ENCODE data around the gene ETNK1. TPM values are rescaled to one million over a fixed set of nuclear protein-coding genes. Genes with fewer than 3 reads are reported as not detected.

The ETNK1 gene
- polyA plus RNA-seq, 1 donor: 96.9 TPM

DNA sequence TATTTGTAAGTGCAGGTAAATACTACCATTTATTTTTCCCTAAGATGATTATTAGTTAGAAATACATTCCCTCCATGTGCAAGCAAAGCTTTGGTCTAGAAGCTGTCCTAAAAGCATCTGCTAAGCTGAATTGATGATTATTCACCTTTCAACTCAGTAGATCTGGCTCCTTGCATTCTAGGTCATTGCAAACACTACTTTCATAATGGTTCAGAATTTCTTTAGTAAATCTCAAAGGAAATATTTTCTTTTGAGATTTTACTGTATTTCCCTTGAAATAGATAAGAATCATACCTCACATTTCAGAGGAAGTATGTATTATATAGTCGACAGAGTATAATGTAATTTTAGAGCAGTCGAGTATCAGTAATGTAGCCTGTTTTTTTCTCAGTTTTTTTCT lies 2.4 kb downstream of the ETNK1 start:
- Histone ChIP-seq H3K27ac (ENCODE audit: low read length) (peak overlapping the region; percentile 97), H3K9me3 (ENCODE audit: control insufficient read depth, low read depth, low read length) (peaks cover 4% of the 10 kb centered on the region), H3K4me1 (ENCODE audit: control insufficient read depth, insufficient read depth, low read length) (peaks cover 5% of the 10 kb centered on the region), H3K27me3 (ENCODE audit: control insufficient read depth, insufficient read depth, low read length) (no peaks in the 10 kb centered on the region), H3K36me3 (ENCODE audit: control insufficient read depth, insufficient read depth, low read length) (peaks cover 3% of the 10 kb centered on the region), H3K4me3 (ENCODE audit: low read length) (peak overlapping the region; percentile 75)
- 20% methylated on average over 1 of the region's 2 CpGs for WGBS (ENCODE audit: insufficient coverage, low lambda C conversion rate)
- DNase-seq: peak in 1 of 2 donors; percentile 40

DNA sequence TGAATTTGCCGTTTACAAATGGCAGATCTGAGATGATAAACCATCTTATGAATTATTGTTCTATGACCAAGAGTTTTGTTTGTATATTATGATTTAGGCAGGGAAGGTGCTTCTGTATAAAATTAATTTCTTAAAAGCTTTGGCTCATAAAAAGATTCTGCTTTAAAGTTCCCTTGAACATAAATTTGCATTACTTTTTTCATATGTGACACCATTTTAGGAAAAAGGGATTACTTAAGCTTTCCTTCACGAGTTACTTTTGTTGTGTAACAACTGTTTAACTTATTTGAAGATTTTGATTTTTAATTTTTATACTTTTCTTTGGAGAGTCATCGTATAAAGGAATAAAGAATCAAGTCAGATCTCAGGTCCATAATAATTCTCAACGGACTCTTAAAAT lies 3.3 kb downstream of the ETNK1 start:
- peaks cover 5% of the 10 kb centered on the region for H3K4me1 ChIP-seq (ENCODE audit: control insufficient read depth, insufficient read depth, low read length)
- H3K36me3 ChIP-seq (ENCODE audit: control insufficient read depth, insufficient read depth, low read length): peaks cover 6% of the 10 kb centered on the region
- DNase-seq: no peak
- peaks cover 4% of the 10 kb centered on the region for H3K9me3 ChIP-seq (ENCODE audit: control insufficient read depth, low read depth, low read length)
- H3K4me3 ChIP-seq (ENCODE audit: low read length): peak overlapping the region; percentile 75
- 68% methylated on average over 4 of the region's 4 CpGs for WGBS (ENCODE audit: insufficient coverage, low lambda C conversion rate)
- H3K27me3 ChIP-seq (ENCODE audit: control insufficient read depth, insufficient read depth, low read length): no peaks in the 10 kb centered on the region
- H3K27ac ChIP-seq (ENCODE audit: low read length): peak overlapping the region; percentile 97

DNA sequence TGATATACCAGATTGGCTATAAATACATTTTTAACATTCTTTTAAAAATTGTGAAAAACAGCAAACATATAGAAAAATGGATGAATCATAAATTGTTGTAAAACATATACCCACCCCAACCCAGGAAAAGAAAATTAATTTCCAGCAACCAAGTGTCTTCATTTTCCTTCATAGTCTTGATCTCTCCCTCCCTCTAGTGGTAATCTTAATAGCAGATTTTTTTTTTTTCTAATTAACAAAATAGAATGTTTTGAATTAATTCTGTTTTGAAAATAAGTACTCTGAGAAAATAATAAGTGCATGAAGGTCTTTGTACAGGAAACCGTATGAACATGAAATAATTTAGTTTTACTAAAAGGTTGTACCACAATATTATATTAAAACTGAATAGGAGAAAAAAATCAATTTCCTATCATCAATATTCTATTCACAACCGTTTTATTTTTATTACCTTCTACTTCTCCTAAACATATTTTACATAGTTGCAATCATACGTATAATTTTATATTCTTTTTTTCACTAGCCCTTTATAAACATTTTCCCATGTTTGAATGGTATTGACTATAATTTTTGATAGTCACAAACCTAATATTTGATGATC lies 7.0 kb downstream of the ETNK1 start:
- peaks cover 3% of the 10 kb centered on the region for H3K4me1 ChIP-seq (ENCODE audit: control insufficient read depth, insufficient read depth, low read length)
- H3K9me3 ChIP-seq (ENCODE audit: control insufficient read depth, low read depth, low read length): no peaks in the 10 kb centered on the region
- peaks cover 10% of the 10 kb centered on the region for H3K36me3 ChIP-seq (ENCODE audit: control insufficient read depth, insufficient read depth, low read length)
- H3K4me3 ChIP-seq (ENCODE audit: low read length): no peak overlapping the region
- no peak overlapping the region for H3K27ac ChIP-seq (ENCODE audit: low read length)
- whole genome bisulfite sequencing (ENCODE audit: insufficient coverage, low lambda C conversion rate): 92% methylated on average over 3 of the region's 3 CpGs
- DNase-seq: no peak
- H3K27me3 ChIP-seq (ENCODE audit: control insufficient read depth, insufficient read depth, low read length): no peaks in the 10 kb centered on the region

DNA sequence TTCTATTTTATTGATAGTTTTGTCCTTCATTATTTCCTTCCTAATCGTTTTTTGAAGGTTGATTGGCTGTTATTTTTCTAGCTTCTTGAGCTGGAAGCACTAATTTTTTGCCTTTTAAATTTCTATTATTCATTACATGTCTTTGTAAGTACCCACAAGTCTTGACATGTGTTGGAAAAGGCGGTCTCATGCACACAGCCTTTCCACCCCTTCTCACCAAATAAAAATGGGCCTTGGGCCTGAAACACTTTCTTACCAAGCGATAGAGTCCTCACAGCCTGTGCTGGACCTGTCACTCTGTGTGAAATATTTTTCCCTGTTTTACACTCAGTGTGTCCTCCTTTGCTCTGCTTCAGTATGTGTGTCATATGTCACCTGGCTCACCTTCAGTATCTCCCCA lies 9.9 kb downstream of the ETNK1 start:
- Histone ChIP-seq H3K4me1 (ENCODE audit: control insufficient read depth, insufficient read depth, low read length) (peaks cover 3% of the 10 kb centered on the region), H3K36me3 (ENCODE audit: control insufficient read depth, insufficient read depth, low read length) (peaks cover 10% of the 10 kb centered on the region), H3K4me3 (ENCODE audit: low read length) (no peak overlapping the region), H3K9me3 (ENCODE audit: control insufficient read depth, low read depth, low read length) (no peaks in the 10 kb centered on the region), H3K27me3 (ENCODE audit: control insufficient read depth, insufficient read depth, low read length) (no peaks in the 10 kb centered on the region), H3K27ac (ENCODE audit: low read length) (no peak overlapping the region)
- no peak for DNase-seq
- WGBS (ENCODE audit: insufficient coverage, low lambda C conversion rate): 100% methylated on average over 1 of the region's 3 CpGs

DNA sequence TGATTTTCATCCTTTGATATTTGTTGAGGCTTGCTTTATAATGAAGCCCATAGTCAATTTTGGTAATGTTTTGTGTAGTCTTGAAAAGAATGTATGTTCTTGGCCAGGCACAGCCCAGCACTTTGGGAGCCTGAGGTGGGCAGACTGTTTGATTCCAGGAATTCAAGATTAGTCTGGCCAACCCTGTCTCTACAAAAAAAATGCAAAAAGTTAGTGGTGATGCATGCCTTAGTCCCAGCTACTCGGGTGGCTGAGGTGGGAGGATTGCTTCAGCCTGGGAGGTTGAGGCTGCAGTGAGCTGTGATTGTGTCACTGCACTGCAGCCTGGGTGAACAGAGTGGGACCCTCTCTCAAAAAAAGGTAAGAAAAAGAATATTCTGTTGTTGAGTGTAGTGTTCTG lies 10.8 kb downstream of the ETNK1 start:
- WGBS (ENCODE audit: insufficient coverage, low lambda C conversion rate): no CpG with 5 or more reads among the region's 1 CpG
- Histone ChIP-seq H3K4me3 (ENCODE audit: low read length) (no peak overlapping the region), H3K36me3 (ENCODE audit: control insufficient read depth, insufficient read depth, low read length) (peaks cover 10% of the 10 kb centered on the region), H3K4me1 (ENCODE audit: control insufficient read depth, insufficient read depth, low read length) (peaks cover 3% of the 10 kb centered on the region), H3K27ac (ENCODE audit: low read length) (no peak overlapping the region), H3K9me3 (ENCODE audit: control insufficient read depth, low read depth, low read length) (no peaks in the 10 kb centered on the region), H3K27me3 (ENCODE audit: control insufficient read depth, insufficient read depth, low read length) (no peaks in the 10 kb centered on the region)
- no peak for DNase-seq

DNA sequence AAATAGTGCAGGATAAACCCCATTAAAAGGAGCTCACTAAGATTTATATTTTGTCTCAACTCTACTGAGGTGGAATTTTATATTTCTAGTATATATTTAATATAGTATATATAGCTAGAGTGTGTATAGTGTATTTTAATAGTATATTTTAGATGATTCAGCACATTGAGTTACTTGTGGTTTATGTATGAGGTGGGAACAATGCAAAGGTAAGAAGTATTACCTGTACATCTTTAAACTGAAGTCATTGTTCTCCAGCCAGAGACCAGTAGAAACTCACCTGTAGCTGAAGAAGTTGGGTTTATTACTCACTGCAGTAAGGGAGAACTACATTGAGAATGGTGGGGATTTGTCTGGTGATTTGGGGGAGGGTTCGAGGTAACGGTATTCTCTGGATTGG lies 15.9 kb downstream of the ETNK1 start:
- Histone ChIP-seq H3K9me3 (ENCODE audit: control insufficient read depth, low read depth, low read length) (no peaks in the 10 kb centered on the region), H3K4me1 (ENCODE audit: control insufficient read depth, insufficient read depth, low read length) (no peaks in the 10 kb centered on the region), H3K4me3 (ENCODE audit: low read length) (no peak overlapping the region), H3K36me3 (ENCODE audit: control insufficient read depth, insufficient read depth, low read length) (peaks cover 3% of the 10 kb centered on the region), H3K27ac (ENCODE audit: low read length) (no peak overlapping the region), H3K27me3 (ENCODE audit: control insufficient read depth, insufficient read depth, low read length) (no peaks in the 10 kb centered on the region)
- 100% methylated on average over 2 of the region's 2 CpGs for WGBS (ENCODE audit: insufficient coverage, low lambda C conversion rate)
- no peak for DNase-seq

DNA sequence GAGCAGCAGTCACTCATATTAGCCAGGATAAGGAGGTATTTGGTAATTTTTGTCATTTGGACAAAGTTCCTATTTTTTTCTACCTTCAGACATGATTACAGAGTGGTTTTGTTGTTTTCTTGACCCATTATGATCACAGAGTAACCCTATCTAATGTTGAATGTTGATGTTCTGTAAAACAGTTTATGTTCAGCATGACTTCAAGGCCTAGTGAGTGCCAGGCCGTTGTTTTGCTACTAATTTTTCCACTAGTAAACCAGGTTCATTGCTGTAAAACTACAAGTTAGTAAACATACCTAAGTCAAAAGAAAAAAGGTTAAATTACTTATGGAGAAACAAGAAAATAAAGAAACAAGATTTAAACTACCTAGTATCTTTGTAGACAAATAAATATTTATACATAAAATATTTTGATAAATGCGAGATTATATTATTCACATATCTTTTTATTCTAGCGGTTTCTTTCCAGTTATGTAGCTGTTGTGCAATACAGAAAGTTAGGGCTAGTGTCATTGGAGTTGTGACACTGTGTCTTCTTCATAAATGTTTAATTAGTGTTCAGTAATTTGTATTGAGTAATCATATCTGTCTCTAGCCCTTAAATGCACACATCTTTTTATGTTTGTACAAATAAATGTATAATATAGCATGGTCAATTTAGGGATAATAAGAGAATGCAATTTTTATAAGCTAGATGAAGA lies 16.5 kb downstream of the ETNK1 start:
- H3K36me3 ChIP-seq (ENCODE audit: control insufficient read depth, insufficient read depth, low read length): peaks cover 2% of the 10 kb centered on the region
- no peaks in the 10 kb centered on the region for H3K4me1 ChIP-seq (ENCODE audit: control insufficient read depth, insufficient read depth, low read length)
- WGBS (ENCODE audit: insufficient coverage, low lambda C conversion rate): no CpG with 5 or more reads among the region's 3 CpGs

DNA sequence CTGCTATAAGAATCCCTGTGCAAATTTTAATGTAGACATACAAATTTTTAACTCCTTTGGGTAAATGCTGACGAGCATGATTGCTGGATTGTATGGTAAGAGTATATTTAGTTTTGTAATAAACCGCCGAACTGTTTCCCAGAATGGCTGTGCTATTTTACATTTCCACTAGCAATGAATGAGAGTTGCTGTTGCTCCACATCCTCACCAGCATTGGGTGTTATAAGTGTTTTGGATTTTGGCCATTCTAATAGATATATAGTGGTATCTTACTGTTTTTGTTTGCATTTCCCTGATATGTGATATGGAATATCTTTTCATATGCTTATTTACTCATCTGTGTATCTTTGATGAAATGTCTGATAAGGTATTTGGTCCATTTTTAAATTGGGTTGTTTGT lies 23.7 kb downstream of the ETNK1 start:
- H3K36me3 ChIP-seq (ENCODE audit: control insufficient read depth, insufficient read depth, low read length): peaks cover 12% of the 10 kb centered on the region
- H3K27ac ChIP-seq (ENCODE audit: low read length): no peak overlapping the region
- H3K27me3 ChIP-seq (ENCODE audit: control insufficient read depth, insufficient read depth, low read length): no peaks in the 10 kb centered on the region
- H3K9me3 ChIP-seq (ENCODE audit: control insufficient read depth, low read depth, low read length): no peaks in the 10 kb centered on the region
- H3K4me3 ChIP-seq (ENCODE audit: low read length): no peak overlapping the region
- no peaks in the 10 kb centered on the region for H3K4me1 ChIP-seq (ENCODE audit: control insufficient read depth, insufficient read depth, low read length)
- 100% methylated on average over 2 of the region's 3 CpGs for WGBS (ENCODE audit: insufficient coverage, low lambda C conversion rate)
- DNase-seq: no peak

More for the DNA sequence above, 16.5 kb downstream of the ETNK1 start:
- Histone ChIP-seq H3K27me3 (ENCODE audit: control insufficient read depth, insufficient read depth, low read length) (no peaks in the 10 kb centered on the region), H3K9me3 (ENCODE audit: control insufficient read depth, low read depth, low read length) (no peaks in the 10 kb centered on the region), H3K4me3 (ENCODE audit: low read length) (no peak overlapping the region), H3K27ac (ENCODE audit: low read length) (no peak overlapping the region)
- DNase-seq: no peak

DNA sequence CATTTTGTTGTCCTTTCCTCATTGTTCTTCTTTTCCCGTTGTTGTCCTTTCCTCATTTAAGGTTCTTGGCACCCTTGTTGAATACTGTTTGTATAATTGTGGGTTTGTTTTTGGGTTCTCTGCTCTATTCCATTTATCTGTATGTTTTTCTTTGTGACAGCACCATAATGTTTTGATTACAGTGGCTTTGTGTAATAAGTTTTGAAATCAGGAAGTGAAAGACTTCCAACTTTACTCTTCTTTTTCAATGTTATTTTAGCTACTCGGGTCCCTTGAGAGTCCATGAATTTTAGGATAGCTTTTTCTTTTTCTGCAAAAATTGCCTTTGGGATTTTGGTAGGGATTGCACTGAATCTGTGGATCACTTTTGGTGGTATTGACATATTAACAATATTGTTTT lies 28.1 kb downstream of the ETNK1 start:
- no peaks in the 10 kb centered on the region for H3K4me1 ChIP-seq (ENCODE audit: control insufficient read depth, insufficient read depth, low read length)
- no peak overlapping the region for H3K27ac ChIP-seq (ENCODE audit: low read length)
- no peaks in the 10 kb centered on the region for H3K27me3 ChIP-seq (ENCODE audit: control insufficient read depth, insufficient read depth, low read length)
- no peak overlapping the region for H3K4me3 ChIP-seq (ENCODE audit: low read length)
- peaks cover 8% of the 10 kb centered on the region for H3K36me3 ChIP-seq (ENCODE audit: control insufficient read depth, insufficient read depth, low read length)
- no peak for DNase-seq
- WGBS (ENCODE audit: insufficient coverage, low lambda C conversion rate): 95% methylated on average over 2 of the region's 2 CpGs
- no peaks in the 10 kb centered on the region for H3K9me3 ChIP-seq (ENCODE audit: control insufficient read depth, low read depth, low read length)

DNA sequence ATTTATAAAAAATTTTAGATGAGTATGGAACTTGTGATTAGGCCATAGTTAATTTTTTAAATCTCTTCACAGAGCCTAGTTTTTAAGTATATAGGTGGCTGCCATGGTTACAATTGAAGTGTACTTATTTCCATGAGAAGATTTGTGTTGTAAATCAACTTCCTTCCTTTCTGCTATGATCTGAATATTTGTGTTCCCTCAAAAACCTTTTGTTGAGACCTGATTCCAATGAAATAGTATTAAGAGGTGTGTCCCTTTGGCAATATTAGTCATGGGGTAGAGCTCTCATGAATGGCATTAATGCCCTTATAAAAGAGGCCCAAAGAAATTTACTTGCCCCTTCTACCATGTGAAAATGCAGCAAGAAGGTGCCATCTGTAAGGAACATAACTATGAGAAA lies 28.8 kb downstream of the ETNK1 start:
- H3K4me3 ChIP-seq (ENCODE audit: low read length): no peak overlapping the region
- no peaks in the 10 kb centered on the region for H3K27me3 ChIP-seq (ENCODE audit: control insufficient read depth, insufficient read depth, low read length)
- no peaks in the 10 kb centered on the region for H3K9me3 ChIP-seq (ENCODE audit: control insufficient read depth, low read depth, low read length)

DNA sequence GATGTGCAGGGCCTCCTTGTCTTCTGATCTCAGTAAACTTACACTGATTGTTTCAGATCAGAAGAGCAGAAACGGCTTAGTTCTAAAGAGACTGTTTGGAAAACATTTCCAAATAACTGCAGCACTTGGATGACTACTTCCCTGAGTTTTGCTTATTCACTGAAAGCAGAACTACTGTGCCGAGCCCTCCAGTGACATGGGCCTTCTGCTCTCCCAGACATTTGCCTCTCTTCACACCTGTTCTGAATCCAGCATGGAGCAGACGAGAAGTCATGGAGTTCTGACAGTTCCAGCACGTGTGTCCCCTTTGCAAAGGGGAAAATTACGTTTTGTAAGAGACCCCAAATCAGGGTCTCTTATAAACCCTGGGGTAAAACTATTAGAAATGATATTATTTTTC lies 31.4 kb downstream of the ETNK1 start:
- Histone ChIP-seq H3K36me3 (ENCODE audit: control insufficient read depth, insufficient read depth, low read length) (peaks cover 8% of the 10 kb centered on the region), H3K4me3 (ENCODE audit: low read length) (no peak overlapping the region), H3K9me3 (ENCODE audit: control insufficient read depth, low read depth, low read length) (no peaks in the 10 kb centered on the region), H3K4me1 (ENCODE audit: control insufficient read depth, insufficient read depth, low read length) (no peaks in the 10 kb centered on the region), H3K27me3 (ENCODE audit: control insufficient read depth, insufficient read depth, low read length) (no peaks in the 10 kb centered on the region), H3K27ac (ENCODE audit: low read length) (no peak overlapping the region)
- no CpG with 5 or more reads among the region's 5 CpGs for WGBS (ENCODE audit: insufficient coverage, low lambda C conversion rate)
- DNase-seq: no peak

More for the DNA sequence above, 28.8 kb downstream of the ETNK1 start:
- no peak for DNase-seq
- H3K27ac ChIP-seq (ENCODE audit: low read length): no peak overlapping the region
- H3K4me1 ChIP-seq (ENCODE audit: control insufficient read depth, insufficient read depth, low read length): no peaks in the 10 kb centered on the region
- peaks cover 7% of the 10 kb centered on the region for H3K36me3 ChIP-seq (ENCODE audit: control insufficient read depth, insufficient read depth, low read length)

Measured in large intestine (tissue), 3 donors.